DOHH2 (cell line): ENCODE measurements around the gene COIL.

Experiments used
- H3F3A ChIP-seq: fragments of 200-600 bp; sonication (generic), shearing (Covaris generic); 2 replicates; pipeline ENCODE4 v1.6.0; 2016; ENCODE audit warnings: antibody characterized with exemption, mild to moderate bottlenecking; ENCODE audit not compliant: control insufficient read depth, insufficient read depth
- H3K27ac ChIP-seq: fragments of 200-600 bp; sonication (generic); 2 replicates; pipeline ENCODE4 v1.5.1; 2014; ENCODE audit warnings: low read depth, mild to moderate bottlenecking, low read length, moderate library complexity
- H3K27me3 ChIP-seq: fragments of 200-600 bp; sonication (generic); 2 replicates; pipeline ENCODE4 v1.6.1; 2014; ENCODE audit warnings: mild to moderate bottlenecking, low read length, mixed read lengths; ENCODE audit not compliant: control insufficient read depth
- H3K36me3 ChIP-seq: fragments of 200-600 bp; sonication (generic); 2 replicates; pipeline ENCODE4 v1.6.1; 2014; ENCODE audit warnings: mild to moderate bottlenecking, low read length, moderate library complexity, mixed read lengths; ENCODE audit not compliant: control insufficient read depth
- H3K4me1 ChIP-seq: fragments of 200-600 bp; sonication (generic); 2 replicates; pipeline ENCODE4 v1.6.1; 2014; ENCODE audit warnings: mild to moderate bottlenecking, low read length, mixed read lengths; ENCODE audit not compliant: control insufficient read depth
- H3K4me2 ChIP-seq: fragments of 200-600 bp; sonication (generic); 2 replicates; pipeline ENCODE4 v1.6.0; 2014; ENCODE audit warnings: mild to moderate bottlenecking, low read length, moderate library complexity
- H3K4me3 ChIP-seq: fragments of 200-600 bp; sonication (generic); 2 replicates; pipeline ENCODE4 v1.5.1; 2014; ENCODE audit warnings: mild to moderate bottlenecking, low read length, mixed read lengths
- H3K79me2 ChIP-seq: fragments of 200-600 bp; sonication (generic); 2 replicates; pipeline ENCODE4 v1.6.1; 2014; ENCODE audit warnings: mild to moderate bottlenecking, low read length, mixed read lengths; ENCODE audit not compliant: control insufficient read depth
- H3K9me2 ChIP-seq: fragments of 200-600 bp; sonication (generic); replicated peaks from 2 replicates; pipeline ENCODE4 v1.6.1; 2014; ENCODE audit warnings: mild to moderate bottlenecking, low read length, mixed read lengths; ENCODE audit not compliant: control insufficient read depth
- H3K9me3 ChIP-seq: fragments of 200-600 bp; sonication (generic); 2 replicates; pipeline ENCODE4 v1.6.1; 2014; ENCODE audit warnings: antibody characterized with exemption, low read length, mixed read lengths; ENCODE audit not compliant: control insufficient read depth, insufficient read depth
- H4K20me1 ChIP-seq: fragments of 200-600 bp; sonication (generic); 2 replicates; pipeline ENCODE4 v1.6.0; 2014; ENCODE audit warnings: low read depth, mild to moderate bottlenecking, antibody characterized with exemption, low read length, moderate library complexity; ENCODE audit not compliant: control insufficient read depth, insufficient read depth
- EZH2phosphoT487 ChIP-seq: fragments of 200-600 bp; sonication (generic); IDR thresholded peaks from 2 replicates; pipeline ENCODE4 v1.6.1; 2017; ENCODE audit warnings: borderline replicate concordance, mild to moderate bottlenecking, antibody characterized with exemption, low read length, moderate library complexity, mixed read lengths
- TF ChIP-seq, protein P1 (sequence below): fragments of 200-600 bp; sonication (generic); IDR thresholded peaks from one replicate; pipeline ENCODE4 v1.5.1; 2014; ENCODE audit warnings: antibody characterized with exemption, mild to moderate bottlenecking, low read depth, low read length; ENCODE audit not compliant: poor library complexity, severe bottlenecking

COIL gene

GRCh38 chr17:56926704-56927103, 34.1 kb downstream of the COIL start:
- Histone ChIP-seq H3K27me3 (no peaks in the 10 kb centered on the region), H3K4me3 (no peak overlapping the region), H3K9me2 (no peaks in the 10 kb centered on the region), H3K79me2 (no peaks in the 10 kb centered on the region), H3K4me2 (no peak overlapping the region), H3K4me1 (no peaks in the 10 kb centered on the region), H3K9me3 (peaks cover 13% of the 10 kb centered on the region), H3F3A (no peaks in the 10 kb centered on the region; the same call in 1 of the 2 replicates), H3K27ac (no peak overlapping the region), H4K20me1 (no peaks in the 10 kb centered on the region), H3K36me3 (no peaks in the 10 kb centered on the region)
- TF ChIP-seq, protein P1, sequence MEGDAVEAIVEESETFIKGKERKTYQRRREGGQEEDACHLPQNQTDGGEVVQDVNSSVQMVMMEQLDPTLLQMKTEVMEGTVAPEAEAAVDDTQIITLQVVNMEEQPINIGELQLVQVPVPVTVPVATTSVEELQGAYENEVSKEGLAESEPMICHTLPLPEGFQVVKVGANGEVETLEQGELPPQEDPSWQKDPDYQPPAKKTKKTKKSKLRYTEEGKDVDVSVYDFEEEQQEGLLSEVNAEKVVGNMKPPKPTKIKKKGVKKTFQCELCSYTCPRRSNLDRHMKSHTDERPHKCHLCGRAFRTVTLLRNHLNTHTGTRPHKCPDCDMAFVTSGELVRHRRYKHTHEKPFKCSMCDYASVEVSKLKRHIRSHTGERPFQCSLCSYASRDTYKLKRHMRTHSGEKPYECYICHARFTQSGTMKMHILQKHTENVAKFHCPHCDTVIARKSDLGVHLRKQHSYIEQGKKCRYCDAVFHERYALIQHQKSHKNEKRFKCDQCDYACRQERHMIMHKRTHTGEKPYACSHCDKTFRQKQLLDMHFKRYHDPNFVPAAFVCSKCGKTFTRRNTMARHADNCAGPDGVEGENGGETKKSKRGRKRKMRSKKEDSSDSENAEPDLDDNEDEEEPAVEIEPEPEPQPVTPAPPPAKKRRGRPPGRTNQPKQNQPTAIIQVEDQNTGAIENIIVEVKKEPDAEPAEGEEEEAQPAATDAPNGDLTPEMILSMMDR = no peak
- TF ChIP-seq EZH2phosphoT487 = no peak

DNA sequence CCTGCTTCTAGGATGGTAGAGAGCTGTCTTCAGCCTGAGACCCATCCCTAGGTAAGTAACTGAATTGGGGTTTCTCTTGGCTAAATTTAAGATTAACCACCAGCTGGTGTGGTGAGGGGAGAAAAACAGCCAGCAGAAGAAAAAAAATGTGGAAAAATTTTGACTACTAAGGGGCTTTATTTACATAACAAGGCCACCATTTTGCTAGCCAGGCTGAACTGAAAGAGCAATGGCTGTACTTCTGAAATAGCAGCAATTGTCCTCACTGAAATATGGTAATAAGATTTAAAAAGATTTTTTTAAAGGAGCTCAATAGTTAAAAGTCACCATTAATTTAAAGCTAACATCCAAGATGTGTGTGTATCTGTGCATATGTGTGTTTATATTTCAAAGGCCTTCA, 34.6 kb downstream of the COIL start:
- Histone ChIP-seq H4K20me1 (no peaks in the 10 kb centered on the region), H3K9me2 (no peaks in the 10 kb centered on the region), H3K27ac (no peak overlapping the region), H3K4me1 (no peaks in the 10 kb centered on the region), H3F3A (no peaks in the 10 kb centered on the region; the same call in 1 of the 2 replicates), H3K79me2 (no peaks in the 10 kb centered on the region), H3K36me3 (no peaks in the 10 kb centered on the region), H3K27me3 (no peaks in the 10 kb centered on the region), H3K4me3 (no peak overlapping the region), H3K4me2 (no peak overlapping the region), H3K9me3 (peaks cover 13% of the 10 kb centered on the region)
- TF ChIP-seq, protein P1 = no peak
- TF ChIP-seq EZH2phosphoT487 = no peak

GRCh38 chr17:56925088-56925487, 35.8 kb downstream of the COIL start:
- no peak for TF ChIP-seq EZH2phosphoT487
- TF ChIP-seq, protein P1 = no peak
- no peaks in the 10 kb centered on the region for H3F3A ChIP-seq
- peaks cover 4% of the 10 kb centered on the region; the same call in 1 of the 2 replicates for H3K9me3 ChIP-seq
- H3K27me3 ChIP-seq = no peaks in the 10 kb centered on the region
- no peaks in the 10 kb centered on the region for H4K20me1 ChIP-seq
- no peaks in the 10 kb centered on the region for H3K9me2 ChIP-seq
- no peaks in the 10 kb centered on the region for H3K79me2 ChIP-seq
- H3K4me1 ChIP-seq = no peaks in the 10 kb centered on the region
- H3K36me3 ChIP-seq = no peaks in the 10 kb centered on the region
- H3K4me3 ChIP-seq = no peak overlapping the region
- no peak overlapping the region for H3K4me2 ChIP-seq
- H3K27ac ChIP-seq = no peak overlapping the region
